Measurements from ENCODE around the gene COP1. TPM values are rescaled to one million over a fixed set of nuclear protein-coding genes. Genes with fewer than 3 reads are reported as not detected.

COP1 gene
- total and polyA plus RNA-seq, 2 donors (not counting 3 experiments of a cell fraction or from before 2014, with no cell fraction given), result 16.5 to 40.9 TPM

GRCh38 chr1:176017722-176018121 is 189.4 kb downstream of the COP1 start:
- POLR2A ChIA-PET, result interaction anchor here (0.6 kb wide), 1 partner anchor 31 kb away, joined by 4 read pairs; no protein-coding TSS in a partner anchor
- TF ChIP-seq MAX (IDR thresholded peaks at IDR 0.05; ENCODE audit: insufficient read depth, insufficient read length) (no peak), EZH2 (IDR thresholded peaks at IDR 0.05; ENCODE audit: borderline replicate concordance, low read depth, low read length, severe bottlenecking) (no peak), MYC (IDR thresholded peaks at IDR 0.05; ENCODE audit: low read depth, low read length) (no peak), POLR2A (IDR thresholded peaks at IDR 0.05; ENCODE audit: low read depth, low read length) (no peak), GATA2 (IDR thresholded peaks at IDR 0.05; ENCODE audit: insufficient read depth, insufficient read length, low read depth, low read length) (no peak), FOS (IDR thresholded peaks at IDR 0.05; ENCODE audit: borderline replicate concordance, insufficient read depth, low read length) (no peak)
- H4K20me1 ChIP-seq (replicated peaks; ENCODE audit: control insufficient read depth, extremely low read depth, insufficient read depth, low read length), result no peaks in the 10 kb centered on the region
- intact Hi-C loops (cut with micrococcal nuclease) (loop anchor here (2.0 kb wide), 1 partner anchor 15 kb away; no protein-coding TSS in a partner anchor), dilution Hi-C loops (cut with MboI; ENCODE audit: extremely low pct_ligation_motif_present, low sequenced_read_pairs) (no loop called here)
- DNase-seq (ENCODE audit: low read depth, low spot score), result no peak
- H3K4me1 ChIP-seq (ENCODE audit: control insufficient read depth, extremely low read depth, insufficient read depth, low read length), result no peaks in the 10 kb centered on the region
- H3K27ac ChIP-seq (ENCODE audit: insufficient read depth, low read depth, low read length), result no peak overlapping the region
- H3K4me3 ChIP-seq (replicated peaks in 1 of 3; ENCODE audit: insufficient read depth in 1 of 3, low read depth in 1 of 3, low read length in 3 of 3), result no peak overlapping the region
- H3K79me2 ChIP-seq (ENCODE audit: control insufficient read depth, insufficient read depth, low read length), result no peaks in the 10 kb centered on the region
- H3K9me1 ChIP-seq (replicated peaks; ENCODE audit: control insufficient read depth, extremely low read depth, insufficient read depth, low read length), result no peaks in the 10 kb centered on the region
- no TSS peak for BruUV-seq (replicated peaks)
- H2AFZ ChIP-seq (ENCODE audit: low read depth, low read length), result no peak overlapping the region
- H3K27me3 ChIP-seq (ENCODE audit: control insufficient read depth in 2 of 2, insufficient read depth in 2 of 2, low read length in 2 of 2), result no peaks in the 10 kb centered on the region
- no peaks in the 10 kb centered on the region for H3K36me3 ChIP-seq (ENCODE audit: control insufficient read depth in 2 of 2, extremely low read depth in 1 of 2, insufficient read depth in 2 of 2, low read length in 2 of 2)
- no peak overlapping the region for H3K9ac ChIP-seq (replicated peaks; ENCODE audit: extremely low read depth, insufficient read depth, low read length)
- H3K9me3 ChIP-seq (replicated peaks; ENCODE audit: control insufficient read depth, insufficient read depth, low read length), result no peaks in the 10 kb centered on the region
- CTCF ChIA-PET, result no interaction called here
- FAIRE-seq, result no peak
- no peak overlapping the region for H3K4me2 ChIP-seq (ENCODE audit: insufficient read depth, low read length)

- no peaks in the 10 kb centered on the region for H3K9me1 ChIP-seq (replicated peaks; ENCODE audit: control insufficient read depth, extremely low read depth, insufficient read depth, low read length)
- FAIRE-seq (no peak), DNase-seq (ENCODE audit: low read depth, low spot score) (no peak)
- no peak overlapping the region for H3K27ac ChIP-seq (ENCODE audit: insufficient read depth, low read depth, low read length)
- no peak overlapping the region for H3K4me3 ChIP-seq (replicated peaks in 1 of 3; ENCODE audit: insufficient read depth in 1 of 3, low read depth in 1 of 3, low read length in 3 of 3)
- no peaks in the 10 kb centered on the region for H3K79me2 ChIP-seq (ENCODE audit: control insufficient read depth, insufficient read depth, low read length)
- no TSS peak for BruUV-seq (replicated peaks)
- no peak overlapping the region for H3K4me2 ChIP-seq (ENCODE audit: insufficient read depth, low read length)
- H3K4me1 ChIP-seq (ENCODE audit: control insufficient read depth, extremely low read depth, insufficient read depth, low read length), result no peaks in the 10 kb centered on the region
- CTCF ChIA-PET, result no interaction called here
- no peaks in the 10 kb centered on the region for H3K9me3 ChIP-seq (replicated peaks; ENCODE audit: control insufficient read depth, insufficient read depth, low read length)
- POLR2A ChIA-PET, result no interaction called here
- peaks cover 0 to 4% of the 10 kb centered on the region in 2 experiments for H3K36me3 ChIP-seq (ENCODE audit: control insufficient read depth in 2 of 2, extremely low read depth in 1 of 2, insufficient read depth in 2 of 2, low read length in 2 of 2)
- H3K27me3 ChIP-seq (ENCODE audit: control insufficient read depth in 2 of 2, insufficient read depth in 2 of 2, low read length in 2 of 2), result no peaks in the 10 kb centered on the region
- H4K20me1 ChIP-seq (replicated peaks; ENCODE audit: control insufficient read depth, extremely low read depth, insufficient read depth, low read length), result no peaks in the 10 kb centered on the region
- no peak for TF ChIP-seq MAX (IDR thresholded peaks at IDR 0.05; ENCODE audit: insufficient read depth, insufficient read length)
- no peak for TF ChIP-seq POLR2AphosphoS5 (IDR thresholded peaks at IDR 0.05; ENCODE audit: insufficient read depth, low read depth, low read length)
- no peak for TF ChIP-seq EZH2 (IDR thresholded peaks at IDR 0.05; ENCODE audit: borderline replicate concordance, low read depth, low read length, severe bottlenecking)
- TF ChIP-seq CTCF (IDR thresholded peaks at IDR 0.05; ENCODE audit: extremely low read depth in 1 of 2, insufficient read depth in 1 of 2, low read depth in 1 of 2, low read length in 2 of 2), result no peak
- TF ChIP-seq POLR2A (IDR thresholded peaks at IDR 0.05; ENCODE audit: low read depth, low read length), result no peak
- TF ChIP-seq MYC (IDR thresholded peaks at IDR 0.05; ENCODE audit: low read depth, low read length), result no peak
- TF ChIP-seq JUN (IDR thresholded peaks at IDR 0.05; ENCODE audit: borderline replicate concordance, insufficient read depth, insufficient read length, low read depth), result no peak
- TF ChIP-seq FOS (IDR thresholded peaks at IDR 0.05; ENCODE audit: borderline replicate concordance, insufficient read depth, low read length), result no peak
- no peak for TF ChIP-seq GATA2 (IDR thresholded peaks at IDR 0.05; ENCODE audit: insufficient read depth, insufficient read length, low read depth, low read length)
- no peak overlapping the region for H2AFZ ChIP-seq (ENCODE audit: low read depth, low read length)
- no peak overlapping the region for H3K9ac ChIP-seq (replicated peaks; ENCODE audit: extremely low read depth, insufficient read depth, low read length)
- dilution Hi-C loops (cut with MboI; ENCODE audit: extremely low pct_ligation_motif_present, low sequenced_read_pairs), result no loop called here
- intact Hi-C loops (cut with micrococcal nuclease), result no loop called here
Observed at GRCh38 chr1:176009951-176010350, 197.1 kb downstream of the COP1 start.

All from endothelial cell of umbilical vein (primary cell).